ENCODE data around the gene ATP1A3.
"Not testable (repeated sequence)": the region's sequence is repeated elsewhere in the genome, so short reads cannot be mapped to it uniquely, and the experiment has no call there.

The ATP1A3 gene

GRCh38 chr19:41994994-41995958, 1.2 kb upstream of the ATP1A3 start:
- no peak overlapping the region for H3K27ac ChIP-seq (ENCODE audit: low read depth, low read length)
- no peaks in the 10 kb centered on the region for H3K9me3 ChIP-seq (ENCODE audit: insufficient read depth, low read depth, low read length)
- whole genome bisulfite sequencing = 84% methylated on average over 19 of the region's 19 CpGs
- peaks cover 72% of the 10 kb centered on the region for H3K27me3 ChIP-seq (ENCODE audit: insufficient read depth, low read length)
- H3K4me1 ChIP-seq (ENCODE audit: insufficient read depth, low read length) = peaks cover 11% of the 10 kb centered on the region
- H3K36me3 ChIP-seq (ENCODE audit: insufficient read depth, low read length) = no peaks in the 10 kb centered on the region
- H3K4me3 ChIP-seq (ENCODE audit: low read length) = no peak overlapping the region
- H3K9ac ChIP-seq (ENCODE audit: low read depth, low read length) = no peak overlapping the region

GRCh38 chr19:41994521-41994971, 516 bp upstream of the ATP1A3 start:
- Histone ChIP-seq H3K36me3 (ENCODE audit: insufficient read depth, low read length) (no peaks in the 10 kb centered on the region), H3K27me3 (ENCODE audit: insufficient read depth, low read length) (peaks cover 70% of the 10 kb centered on the region), H3K9me3 (ENCODE audit: insufficient read depth, low read depth, low read length) (no peaks in the 10 kb centered on the region), H3K27ac (ENCODE audit: low read depth, low read length) (no peak overlapping the region), H3K4me1 (ENCODE audit: insufficient read depth, low read length) (peaks cover 11% of the 10 kb centered on the region), H3K9ac (ENCODE audit: low read depth, low read length) (no peak overlapping the region), H3K4me3 (ENCODE audit: low read length) (peak overlapping the region; percentile 67)
- WGBS = 29% methylated on average over 13 of the region's 13 CpGs

GRCh38 chr19:41991925-41992569, 2.0 kb downstream of the ATP1A3 start:
- not testable (repeated sequence) for H3K36me3 ChIP-seq (ENCODE audit: insufficient read depth, low read length); H3K4me3 ChIP-seq (ENCODE audit: low read length); H3K9me3 ChIP-seq (ENCODE audit: insufficient read depth, low read depth, low read length); H3K4me1 ChIP-seq (ENCODE audit: insufficient read depth, low read length); H3K9ac ChIP-seq (ENCODE audit: low read depth, low read length); H3K27ac ChIP-seq (ENCODE audit: low read depth, low read length)
- peaks cover 47% of the 10 kb centered on the region for H3K27me3 ChIP-seq (ENCODE audit: insufficient read depth, low read length)
- WGBS = 91% methylated on average over 11 of the region's 11 CpGs

GRCh38 chr19:41991025-41991424, 3.0 kb downstream of the ATP1A3 start:
- H3K9me3 ChIP-seq (ENCODE audit: insufficient read depth, low read depth, low read length) = no peaks in the 10 kb centered on the region
- no peak overlapping the region for H3K4me3 ChIP-seq (ENCODE audit: low read length)
- WGBS = 72% methylated on average over 15 of the region's 15 CpGs
- no peak overlapping the region for H3K9ac ChIP-seq (ENCODE audit: low read depth, low read length)
- peaks cover 37% of the 10 kb centered on the region for H3K27me3 ChIP-seq (ENCODE audit: insufficient read depth, low read length)
- H3K27ac ChIP-seq (ENCODE audit: low read depth, low read length) = no peak overlapping the region
- peaks cover 4% of the 10 kb centered on the region; the same call in 1 of the 2 replicates for H3K36me3 ChIP-seq (ENCODE audit: insufficient read depth, low read length)
- H3K4me1 ChIP-seq (ENCODE audit: insufficient read depth, low read length) = peaks cover 5% of the 10 kb centered on the region; the same call in 1 of the 2 replicates

GRCh38 chr19:41990615-41991014, 3.4 kb downstream of the ATP1A3 start:
- H3K36me3 ChIP-seq (ENCODE audit: insufficient read depth, low read length) = peaks cover 4% of the 10 kb centered on the region; the same call in 1 of the 2 replicates
- H3K27ac ChIP-seq (ENCODE audit: low read depth, low read length) = no peak overlapping the region
- H3K27me3 ChIP-seq (ENCODE audit: insufficient read depth, low read length) = peaks cover 33% of the 10 kb centered on the region

GRCh38 chr19:41990028-41990427, 4.0 kb downstream of the ATP1A3 start:
- Histone ChIP-seq H3K27ac (ENCODE audit: low read depth, low read length) (no peak overlapping the region), H3K4me1 (ENCODE audit: insufficient read depth, low read length) (peaks cover 5% of the 10 kb centered on the region; the same call in 1 of the 2 replicates), H3K9ac (ENCODE audit: low read depth, low read length) (no peak overlapping the region), H3K4me3 (ENCODE audit: low read length) (no peak overlapping the region), H3K9me3 (ENCODE audit: insufficient read depth, low read depth, low read length) (no peaks in the 10 kb centered on the region), H3K27me3 (ENCODE audit: insufficient read depth, low read length) (peaks cover 27% of the 10 kb centered on the region), H3K36me3 (ENCODE audit: insufficient read depth, low read length) (peaks cover 4% of the 10 kb centered on the region; the same call in 1 of the 2 replicates)
- whole genome bisulfite sequencing = 90% methylated on average over 4 of the region's 4 CpGs

More at GRCh38 chr19:41990615-41991014, 3.4 kb downstream of the ATP1A3 start:
- H3K9me3 ChIP-seq (ENCODE audit: insufficient read depth, low read depth, low read length) = no peaks in the 10 kb centered on the region
- WGBS = 87% methylated on average over 2 of the region's 2 CpGs
- no peak overlapping the region for H3K4me3 ChIP-seq (ENCODE audit: low read length)
- peaks cover 5% of the 10 kb centered on the region; the same call in 1 of the 2 replicates for H3K4me1 ChIP-seq (ENCODE audit: insufficient read depth, low read length)
- H3K9ac ChIP-seq (ENCODE audit: low read depth, low read length) = no peak overlapping the region

- no peaks in the 10 kb centered on the region for H3K9me3 ChIP-seq (ENCODE audit: insufficient read depth, low read depth, low read length)
- no peak overlapping the region for H3K27ac ChIP-seq (ENCODE audit: low read depth, low read length)
- no peak overlapping the region for H3K9ac ChIP-seq (ENCODE audit: low read depth, low read length)
- H3K27me3 ChIP-seq (ENCODE audit: insufficient read depth, low read length) = peaks cover 18% of the 10 kb centered on the region
- peaks cover 5% of the 10 kb centered on the region; the same call in 1 of the 2 replicates for H3K4me1 ChIP-seq (ENCODE audit: insufficient read depth, low read length)
- 85% methylated on average over 9 of the region's 9 CpGs for WGBS
- H3K36me3 ChIP-seq (ENCODE audit: insufficient read depth, low read length) = peaks cover 4% of the 10 kb centered on the region; the same call in 1 of the 2 replicates
- no peak overlapping the region for H3K4me3 ChIP-seq (ENCODE audit: low read length)
Measured at GRCh38 chr19:41988947-41989346, 5.1 kb downstream of the ATP1A3 start.

- H3K4me3 ChIP-seq (ENCODE audit: low read length) = no peak overlapping the region
- peaks cover 9% of the 10 kb centered on the region; the same call in 1 of the 2 replicates for H3K27me3 ChIP-seq (ENCODE audit: insufficient read depth, low read length)
- no peak overlapping the region for H3K9ac ChIP-seq (ENCODE audit: low read depth, low read length)
- H3K4me1 ChIP-seq (ENCODE audit: insufficient read depth, low read length) = no peaks in the 10 kb centered on the region
- H3K9me3 ChIP-seq (ENCODE audit: insufficient read depth, low read depth, low read length) = no peaks in the 10 kb centered on the region
- 90% methylated on average over 10 of the region's 10 CpGs for WGBS
- H3K36me3 ChIP-seq (ENCODE audit: insufficient read depth, low read length) = peaks cover 4% of the 10 kb centered on the region; the same call in 1 of the 2 replicates
- H3K27ac ChIP-seq (ENCODE audit: low read depth, low read length) = no peak overlapping the region
Measured at GRCh38 chr19:41987141-41987860, 6.7 kb downstream of the ATP1A3 start.

- Histone ChIP-seq H3K9me3 (ENCODE audit: insufficient read depth, low read depth, low read length) (no peaks in the 10 kb centered on the region), H3K27me3 (ENCODE audit: insufficient read depth, low read length) (peaks cover 4% of the 10 kb centered on the region; the same call in 1 of the 2 replicates), H3K9ac (ENCODE audit: low read depth, low read length) (no peak overlapping the region), H3K27ac (ENCODE audit: low read depth, low read length) (no peak overlapping the region), H3K4me1 (ENCODE audit: insufficient read depth, low read length) (no peaks in the 10 kb centered on the region), H3K36me3 (ENCODE audit: insufficient read depth, low read length) (peaks cover 8% of the 10 kb centered on the region), H3K4me3 (ENCODE audit: low read length) (no peak overlapping the region)
- 94% methylated on average over 17 of the region's 17 CpGs for WGBS
Measured at GRCh38 chr19:41984961-41985360, 9.1 kb downstream of the ATP1A3 start.

- peaks cover 4% of the 10 kb centered on the region for H3K36me3 ChIP-seq (ENCODE audit: insufficient read depth, low read length)
- 95% methylated on average over 15 of the region's 15 CpGs for WGBS
- H3K9ac ChIP-seq (ENCODE audit: low read depth, low read length) = no peak overlapping the region
- H3K27ac ChIP-seq (ENCODE audit: low read depth, low read length) = no peak overlapping the region
- H3K4me1 ChIP-seq (ENCODE audit: insufficient read depth, low read length) = no peaks in the 10 kb centered on the region
- no peak overlapping the region for H3K4me3 ChIP-seq (ENCODE audit: low read length)
- no peaks in the 10 kb centered on the region for H3K27me3 ChIP-seq (ENCODE audit: insufficient read depth, low read length)
- H3K9me3 ChIP-seq (ENCODE audit: insufficient read depth, low read depth, low read length) = no peaks in the 10 kb centered on the region
Measured at GRCh38 chr19:41981724-41982123, 12.3 kb downstream of the ATP1A3 start.

Measured in HUES64 (cell line).